OCI-M2 (cell line): ENCODE data around the gene RSPH1.
"Not testable (repeated sequence)": the region's sequence is repeated elsewhere in the genome, so short reads cannot be mapped to it uniquely, and the experiment has no call there.

Source experiments
- DNase-seq: peaks from one replicate; lab custom pipeline; 2025; ENCODE audit not compliant: unreplicated experiment; lab: John Stamatoyannopoulos, UW

RSPH1 gene

GRCh38 chr21:42489991-42490390 lies 6.0 kb downstream of the RSPH1 start:
- DNase-seq = no peak

- no peak for DNase-seq
Measured at GRCh38 chr21:42489006-42489563, 6.9 kb downstream of the RSPH1 start.

DNA sequence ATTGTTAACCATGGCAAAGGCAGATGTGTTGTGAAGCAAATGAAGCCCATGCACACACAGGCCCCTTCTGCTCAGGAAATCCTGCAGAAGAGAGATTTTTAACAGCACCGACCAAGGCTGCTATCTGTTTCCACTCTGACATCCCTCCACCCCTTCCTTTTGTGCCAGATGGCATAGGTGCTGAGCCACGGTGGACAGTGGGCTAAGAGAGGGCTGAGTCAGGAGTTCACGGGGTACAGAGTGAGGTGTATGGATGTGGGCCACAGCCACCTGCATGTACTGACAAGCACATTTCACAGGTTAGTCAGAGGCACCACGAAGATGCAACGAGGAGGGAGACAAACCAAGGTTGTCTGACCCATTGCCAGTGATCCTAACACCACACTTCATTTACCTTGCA lies 9.5 kb downstream of the RSPH1 start:
- no peak for DNase-seq

DNA sequence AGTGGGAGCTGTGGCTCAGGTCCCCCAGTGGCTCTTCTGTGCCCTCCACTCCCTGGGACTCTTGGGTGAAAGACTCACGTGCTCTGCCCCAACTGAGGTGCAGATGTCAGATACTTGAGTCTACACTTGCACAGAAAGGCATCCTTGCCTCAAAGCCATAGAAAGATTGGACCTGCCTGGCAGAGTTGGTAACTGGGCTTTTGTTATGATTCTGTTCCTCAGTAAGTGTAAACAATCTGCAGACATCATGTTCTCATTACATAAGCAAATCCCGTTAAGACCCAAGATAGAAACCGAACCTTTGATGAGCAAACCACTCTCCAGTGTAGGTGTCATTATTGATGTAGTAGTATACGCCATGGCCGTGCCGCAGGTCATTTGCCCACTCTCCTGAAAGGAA lies 10.0 kb downstream of the RSPH1 start:
- DNase-seq = no peak

GRCh38 chr21:42484966-42485365 lies 11.1 kb downstream of the RSPH1 start:
- DNase-seq = no peak

DNA sequence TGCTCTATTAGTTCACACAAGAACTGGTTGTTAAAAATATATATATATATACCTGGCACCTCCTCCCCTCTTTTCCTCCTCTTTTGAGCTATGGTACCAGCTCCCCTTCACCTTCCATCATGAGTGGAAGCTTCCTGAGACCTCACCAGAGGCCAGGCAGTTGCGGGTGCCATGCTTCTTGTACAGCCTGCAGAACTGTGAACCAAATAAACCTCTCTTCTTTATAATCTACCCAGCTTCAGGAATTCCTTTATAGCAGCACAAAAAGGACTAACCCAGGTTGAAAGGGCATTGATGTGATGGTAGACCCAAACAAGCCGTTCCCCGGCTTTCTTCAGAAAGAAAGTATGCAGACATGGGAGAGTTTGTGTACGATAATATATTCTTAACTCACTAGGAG lies 14.9 kb downstream of the RSPH1 start:
- DNase-seq = no peak

DNA sequence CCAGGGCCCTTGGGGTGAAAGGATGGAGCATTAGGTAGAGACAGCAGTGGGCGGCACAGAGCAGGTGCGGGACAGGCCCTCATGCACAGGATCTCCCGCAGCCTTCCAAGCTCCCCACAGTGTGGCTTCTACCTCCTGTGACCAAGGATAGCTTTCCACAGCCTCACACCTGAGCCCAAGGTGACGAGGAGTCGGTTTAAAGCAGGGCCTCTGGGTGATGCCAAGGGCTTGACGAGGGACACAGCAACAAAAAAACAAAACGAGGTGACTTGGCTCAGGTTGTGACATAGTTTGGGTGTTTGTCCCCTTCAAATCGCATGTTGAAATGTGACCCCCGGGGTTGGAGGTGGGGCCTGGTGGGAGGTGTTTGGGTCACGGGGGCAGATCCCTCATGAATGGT lies 15.3 kb downstream of the RSPH1 start:
- no peak for DNase-seq

GRCh38 chr21:42479582-42479981 lies 16.4 kb downstream of the RSPH1 start:
- DNase-seq = no peak

DNA sequence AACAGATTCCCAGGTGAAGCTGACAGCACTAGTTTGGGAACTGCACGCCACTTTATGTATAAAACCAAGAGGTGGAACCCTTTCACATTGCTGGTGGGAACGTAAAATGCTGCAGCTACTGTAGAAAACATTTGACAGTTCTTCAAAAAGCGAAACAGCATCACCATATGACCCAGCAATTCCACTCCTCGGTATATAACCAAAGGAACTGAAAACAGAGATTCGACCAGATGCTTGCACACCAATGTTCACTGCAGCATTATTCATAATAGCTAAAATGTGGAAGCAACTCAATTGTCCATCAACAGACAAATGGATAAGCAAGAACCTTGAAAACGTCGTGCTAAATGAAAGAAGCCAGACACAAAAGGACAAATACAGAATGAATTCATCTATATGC lies 17.5 kb downstream of the RSPH1 start:
- DNase-seq = no peak

DNA sequence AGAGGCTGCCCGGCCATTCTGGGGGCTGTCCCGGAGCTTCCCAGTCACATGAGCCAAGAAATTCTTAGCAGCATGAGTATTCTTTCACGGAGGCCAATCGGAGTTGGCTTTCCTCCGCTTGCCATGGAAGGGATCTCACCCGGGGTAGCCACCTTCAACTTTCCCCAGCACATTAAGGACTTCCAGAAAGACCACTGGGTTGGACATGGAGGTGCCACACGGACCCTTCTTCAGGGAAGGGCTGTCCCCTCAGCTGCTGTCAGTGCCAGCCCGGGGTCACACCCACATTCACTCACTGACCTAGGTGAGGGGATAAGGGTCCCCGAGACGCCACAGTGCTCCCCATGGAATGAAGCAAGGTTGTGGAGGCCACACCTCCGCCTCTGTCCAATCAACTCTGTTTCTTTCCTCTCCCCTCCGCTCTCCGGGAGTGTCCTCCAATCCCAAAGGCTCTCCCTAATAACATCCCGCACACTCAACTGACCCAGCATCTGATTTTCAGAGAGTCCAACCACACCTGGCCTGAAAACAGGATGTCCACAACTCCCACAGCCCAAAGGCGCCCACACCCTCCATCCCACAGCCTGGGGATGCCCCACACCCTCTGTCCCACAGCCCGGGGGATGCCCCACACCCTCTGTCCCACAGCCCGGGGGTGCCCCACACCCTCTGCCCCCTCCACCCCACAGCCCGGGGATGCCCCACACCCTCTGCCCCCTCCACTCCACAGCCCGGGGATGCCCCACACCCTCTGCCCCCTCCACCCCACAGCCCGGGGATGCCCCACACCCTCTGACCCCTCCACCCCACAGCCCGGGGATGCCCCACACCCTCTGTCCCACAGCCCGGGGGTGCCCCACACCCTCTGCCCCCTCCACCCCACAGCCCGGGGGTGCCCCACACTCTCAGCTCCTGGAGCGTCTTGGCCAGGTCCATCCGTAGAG lies 19.4 kb downstream of the RSPH1 start:
- no peak for DNase-seq

DNA sequence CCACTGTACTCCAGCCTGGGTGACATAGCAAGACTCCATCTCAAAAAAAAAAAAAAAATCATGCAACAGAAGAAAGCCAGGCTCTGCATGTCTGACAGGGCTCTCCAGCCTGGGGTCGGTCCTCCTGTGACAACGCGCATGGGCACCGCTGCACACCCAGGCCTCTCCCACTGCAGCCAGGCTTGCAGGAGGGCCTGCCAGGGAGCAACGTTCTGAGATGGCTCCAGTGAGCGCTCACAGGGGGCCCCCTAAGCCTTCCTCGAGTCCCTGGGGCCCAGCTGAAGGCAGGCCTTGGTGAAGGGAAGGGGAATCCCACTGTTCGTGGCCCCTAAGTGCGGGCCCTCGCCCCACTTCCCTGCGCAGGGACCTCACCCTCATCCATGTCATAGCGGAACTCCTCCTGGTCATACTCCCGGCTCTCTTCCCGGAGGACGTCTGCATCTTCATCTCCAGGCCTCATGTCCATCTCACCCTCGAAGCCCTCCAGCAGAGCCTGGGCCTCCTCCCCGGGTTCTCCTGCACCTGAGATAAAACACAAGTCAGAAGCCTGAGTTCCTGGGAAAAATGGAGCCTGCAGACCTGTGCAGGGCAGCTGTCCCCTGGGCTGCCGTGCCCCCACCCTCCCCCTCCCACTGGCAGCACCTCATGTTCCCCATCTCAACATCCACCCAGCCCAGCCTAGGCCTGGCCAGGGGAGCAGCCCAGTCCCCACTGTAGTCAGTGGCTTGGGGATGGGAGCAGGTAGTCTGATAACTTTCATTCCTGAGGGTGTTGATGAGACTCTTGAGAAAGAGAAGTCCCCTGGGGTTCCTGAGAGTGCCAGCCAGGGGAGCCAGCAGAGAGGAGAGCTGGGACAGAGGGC lies 20.3 kb downstream of the RSPH1 start:
- no peak for DNase-seq

GRCh38 chr21:42475036-42475435 lies 21.0 kb downstream of the RSPH1 start:
- DNase-seq = no peak

- no peak for DNase-seq
Measured at GRCh38 chr21:42474043-42474831, 21.8 kb downstream of the RSPH1 start.

DNA sequence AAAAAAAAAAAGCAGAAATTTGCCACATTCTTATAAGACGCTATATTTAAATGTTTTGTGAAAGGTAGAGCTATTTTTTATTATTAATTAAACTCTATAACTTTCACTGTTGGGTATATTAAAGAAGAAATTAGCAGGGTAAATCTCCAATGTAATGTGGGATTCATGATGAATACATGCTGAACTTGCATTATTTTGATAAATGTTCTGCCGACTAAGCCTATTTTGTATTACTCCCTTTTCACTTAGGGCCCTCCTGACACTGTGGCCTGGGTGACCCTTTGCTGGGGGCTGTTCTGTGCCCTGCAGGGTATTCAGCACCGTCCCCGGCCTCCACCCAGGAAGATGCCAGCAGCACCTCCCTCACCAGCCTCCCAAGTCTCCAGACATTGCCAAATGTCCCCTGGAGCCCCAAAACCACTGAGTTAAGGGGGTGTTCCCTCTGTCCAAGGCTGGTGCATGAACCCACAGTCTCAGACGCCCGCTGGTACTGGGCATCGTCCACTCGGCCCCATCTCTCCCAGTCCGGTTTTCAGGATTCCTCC lies 22.5 kb downstream of the RSPH1 start:
- DNase-seq = no peak

DNA sequence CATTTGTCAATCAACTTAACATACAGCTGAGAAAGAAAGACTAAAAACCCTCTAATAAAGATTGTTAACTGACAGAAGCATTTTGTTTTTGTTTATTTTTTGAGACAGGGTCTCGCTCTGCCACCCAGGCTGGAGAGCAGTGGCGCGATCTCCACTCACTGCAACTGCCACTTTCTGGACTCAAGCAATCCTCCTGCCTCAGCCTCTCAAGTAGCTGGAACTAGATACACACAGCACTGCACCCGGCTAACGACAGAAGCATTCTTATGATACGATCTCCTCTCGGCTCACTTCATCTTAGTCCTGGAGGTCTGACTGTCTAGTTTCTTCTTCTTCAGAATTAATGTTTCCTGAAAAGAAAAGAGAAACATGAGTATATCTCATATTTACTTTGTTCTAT lies 23.5 kb downstream of the RSPH1 start:
- DNase-seq = no peak

DNA sequence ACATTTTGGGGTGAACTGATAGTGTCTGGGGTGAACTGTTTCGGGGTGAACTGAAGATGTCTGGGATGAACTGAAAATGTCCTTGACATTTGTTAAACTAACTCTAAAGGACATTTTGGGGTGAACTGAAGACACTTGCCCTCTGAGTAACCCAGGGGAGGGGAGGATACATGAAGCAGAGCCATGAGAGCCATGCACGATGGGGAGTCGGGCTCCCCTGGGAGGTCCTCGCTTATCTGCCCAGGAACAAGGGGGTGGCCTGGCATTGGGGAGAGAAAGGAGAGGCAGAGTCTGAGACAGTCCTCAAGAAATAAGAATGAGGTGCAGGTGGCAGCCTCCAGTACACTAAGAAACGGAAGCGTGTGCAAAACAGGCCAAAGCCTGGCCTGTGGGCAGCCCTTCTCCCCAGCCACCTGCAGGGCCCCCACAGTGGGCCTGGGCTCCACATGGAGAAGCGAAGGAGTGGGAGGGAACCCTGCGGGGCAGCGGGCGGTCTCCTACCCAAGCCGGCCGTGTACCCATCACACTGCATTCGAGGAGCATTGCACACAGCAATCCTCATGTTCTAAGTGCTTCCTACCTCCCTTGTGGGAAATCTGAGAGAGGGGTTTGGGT lies 24.2 kb downstream of the RSPH1 start:
- no peak for DNase-seq

DNA sequence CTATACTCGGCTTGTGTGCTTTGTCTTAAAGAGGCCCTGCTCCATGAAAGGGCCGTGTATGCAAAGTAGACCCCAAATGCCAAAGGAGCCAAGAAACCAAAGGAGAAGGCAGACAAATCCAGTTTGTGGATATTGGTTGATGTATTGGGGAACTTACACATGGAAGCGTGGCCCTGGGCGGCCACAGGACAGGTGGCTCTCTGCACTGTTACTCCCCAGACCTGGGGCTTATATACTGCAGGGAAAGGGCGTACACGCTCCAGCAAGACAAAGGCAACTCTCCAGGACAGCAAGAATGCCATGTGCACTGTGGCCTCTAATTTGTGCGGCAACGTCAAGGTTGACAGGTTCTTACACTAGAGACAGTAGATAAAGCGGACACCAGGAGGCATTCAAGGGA lies 24.8 kb downstream of the RSPH1 start:
- no peak for DNase-seq

GRCh38 chr21:42469726-42470125 lies 26.3 kb downstream of the RSPH1 start:
- not testable (repeated sequence) for DNase-seq

GRCh38 chr21:42469272-42469671 lies 26.8 kb downstream of the RSPH1 start:
- no peak for DNase-seq

- DNase-seq = no peak
Measured at GRCh38 chr21:42468491-42469131, 27.4 kb downstream of the RSPH1 start.
